Neural progenitor cell (in vitro differentiated cells): ENCODE data around the gene HMCN1. TPM values are rescaled to one million over a fixed set of nuclear protein-coding genes. Genes with fewer than 3 reads are reported as not detected.
A peak's percentile ranks its signal among the peaks of the same experiment; 100 is the strongest.

Experiments used
- DNase-seq: peaks from one replicate; pipeline ENCODE4 v3.0.0-alpha.2; 2016; ENCODE audit warnings: low spot score
- H2AFZ ChIP-seq: fragments of 200-600 bp; sonication (generic); replicated peaks from 2 replicates; pipeline ENCODE4 v1.6.1; 2016; ENCODE audit warnings: antibody characterized with exemption
- H3F3A ChIP-seq: fragments of 200-600 bp; sonication (generic); 2 replicates; pipeline ENCODE4 v1.6.1; 2016; ENCODE audit warnings: antibody characterized with exemption, low read depth
- H3K27ac ChIP-seq: fragments of 200-600 bp; sonication (generic); 2 replicates; pipeline ENCODE4 v1.5.1; 2016; ENCODE audit warnings: mild to moderate bottlenecking
- H3K27me3 ChIP-seq: fragments of 200-600 bp; sonication (generic); 2 replicates; pipeline ENCODE4 v1.6.1; 2016; ENCODE audit warnings: mild to moderate bottlenecking, moderate library complexity
- H3K36me3 ChIP-seq: fragments of 200-600 bp; sonication (generic); 2 replicates; pipeline ENCODE4 v1.5.1; 2016
- H3K4me1 ChIP-seq: fragments of 200-600 bp; sonication (generic); 2 replicates; pipeline ENCODE4 v1.6.1; 2016; ENCODE audit warnings: mixed run types
- H3K4me2 ChIP-seq: fragments of 200-600 bp; sonication (generic); 2 replicates; pipeline ENCODE4 v1.6.1; 2016
- H3K4me3 ChIP-seq: fragments of 200-600 bp; sonication (generic); 2 replicates; pipeline ENCODE4 v1.5.1; 2016
- H3K79me2 ChIP-seq: fragments of 200-600 bp; sonication (generic); 2 replicates; pipeline ENCODE4 v1.6.1; 2016; ENCODE audit warnings: low read depth
- H3K9ac ChIP-seq: fragments of 200-600 bp; sonication (generic); 2 replicates; pipeline ENCODE4 v1.6.1; 2016
- H3K9me3 ChIP-seq: fragments of 200-600 bp; sonication (generic); 2 replicates; pipeline ENCODE4 v1.5.1; 2016; ENCODE audit warnings: low read depth
- H4K20me1 ChIP-seq: fragments of 200-600 bp; sonication (generic); 2 replicates; pipeline ENCODE4 v1.6.1; 2016; ENCODE audit warnings: low read depth
- H3K27ac Mint-ChIP-seq: 3 replicates; pipeline ENCODE4 v1.8.0; 2021; ENCODE audit warnings: mixed read lengths
- H3K27me3 Mint-ChIP-seq: 2 replicates; pipeline ENCODE4 v1.8.0; 2022; ENCODE audit warnings: low read depth, mild to moderate bottlenecking, inconsistent platforms, moderate library complexity, mixed read lengths; ENCODE audit not compliant: insufficient read depth
- H3K36me3 Mint-ChIP-seq: 3 replicates; pipeline ENCODE4 v1.8.0; 2021; ENCODE audit warnings: mixed read lengths
- H3K4me1 Mint-ChIP-seq: 3 replicates; pipeline ENCODE4 v1.8.0; 2021; ENCODE audit warnings: mixed read lengths
- H3K4me3 Mint-ChIP-seq: 3 replicates; pipeline ENCODE4 v1.8.0; 2021; ENCODE audit warnings: mild to moderate bottlenecking, moderate library complexity, mixed read lengths
- H3K9me3 Mint-ChIP-seq: 3 replicates; pipeline ENCODE4 v1.8.0; 2020; ENCODE audit warnings: mixed read lengths
- EZH2 ChIP-seq: fragments of 200-600 bp; sonication (generic); IDR thresholded peaks from 2 replicates; pipeline ENCODE4 v1.6.1; 2017; ENCODE audit warnings: antibody characterized with exemption, mild to moderate bottlenecking, moderate library complexity
- EZH2phosphoT487 ChIP-seq: fragments of 200-600 bp; sonication (generic); IDR thresholded peaks from 2 replicates; pipeline ENCODE4 v1.6.1; 2017; ENCODE audit warnings: antibody characterized with exemption
- total RNA-seq: library from RNA; depleted of rRNA; stranded (reverse); fragments of >200 nt; gene quantifications from 2 replicates; pipeline ENCODE4 v1.2.3, GENCODE V29; 2015; ENCODE audit warnings: low replicate concordance
- TF ChIP-seq, protein P1 (sequence below): fragments of 200-600 bp; sonication (generic); IDR thresholded peaks from 2 replicates; pipeline ENCODE4 v1.5.1; 2017; ENCODE audit warnings: antibody characterized with exemption, mild to moderate bottlenecking

Gene HMCN1
- total RNA-seq, 1 donor from 2014 or later, result 26.4 TPM

DNA sequence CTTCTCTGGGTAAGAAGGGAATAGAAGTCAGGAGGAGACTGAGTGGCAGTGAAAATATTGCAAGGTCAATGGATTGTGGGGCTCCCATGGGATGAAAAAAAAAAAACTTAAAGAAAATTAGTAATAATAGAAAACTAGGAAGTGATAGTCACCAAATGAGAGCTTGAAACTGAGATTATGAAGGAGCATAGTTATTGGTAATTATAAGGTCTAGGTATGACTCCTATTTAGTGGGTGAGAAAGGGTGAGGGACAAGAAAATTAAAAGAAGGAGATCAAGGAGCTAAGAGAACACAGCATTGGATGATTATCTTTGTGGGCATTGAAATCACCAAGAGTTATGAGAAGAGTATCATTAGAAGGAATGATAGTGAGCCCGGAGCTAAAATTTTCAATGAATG is 339.5 kb downstream of the HMCN1 start:
- no peak overlapping the region for H2AFZ ChIP-seq
- no peak overlapping the region for H3K9ac ChIP-seq
- no peaks in the 10 kb centered on the region for H3K36me3 ChIP-seq
- peaks cover 2% of the 10 kb centered on the region for H3K4me1 Mint-ChIP-seq
- no peak for DNase-seq
- H3K27ac ChIP-seq, result no peak overlapping the region
- no peak overlapping the region for H3K27ac Mint-ChIP-seq
- no peaks in the 10 kb centered on the region for H3F3A ChIP-seq
- H3K4me2 ChIP-seq, result no peak overlapping the region
- H3K79me2 ChIP-seq, result no peaks in the 10 kb centered on the region
- H3K27me3 Mint-ChIP-seq, result peaks cover 3% of the 10 kb centered on the region
- H3K4me3 ChIP-seq, result no peak overlapping the region
- no peaks in the 10 kb centered on the region for H3K27me3 ChIP-seq
- no peak overlapping the region for H3K4me3 Mint-ChIP-seq
- no peaks in the 10 kb centered on the region for H4K20me1 ChIP-seq
- H3K4me1 ChIP-seq, result no peaks in the 10 kb centered on the region
- no peak for TF ChIP-seq EZH2
- TF ChIP-seq, protein P1, sequence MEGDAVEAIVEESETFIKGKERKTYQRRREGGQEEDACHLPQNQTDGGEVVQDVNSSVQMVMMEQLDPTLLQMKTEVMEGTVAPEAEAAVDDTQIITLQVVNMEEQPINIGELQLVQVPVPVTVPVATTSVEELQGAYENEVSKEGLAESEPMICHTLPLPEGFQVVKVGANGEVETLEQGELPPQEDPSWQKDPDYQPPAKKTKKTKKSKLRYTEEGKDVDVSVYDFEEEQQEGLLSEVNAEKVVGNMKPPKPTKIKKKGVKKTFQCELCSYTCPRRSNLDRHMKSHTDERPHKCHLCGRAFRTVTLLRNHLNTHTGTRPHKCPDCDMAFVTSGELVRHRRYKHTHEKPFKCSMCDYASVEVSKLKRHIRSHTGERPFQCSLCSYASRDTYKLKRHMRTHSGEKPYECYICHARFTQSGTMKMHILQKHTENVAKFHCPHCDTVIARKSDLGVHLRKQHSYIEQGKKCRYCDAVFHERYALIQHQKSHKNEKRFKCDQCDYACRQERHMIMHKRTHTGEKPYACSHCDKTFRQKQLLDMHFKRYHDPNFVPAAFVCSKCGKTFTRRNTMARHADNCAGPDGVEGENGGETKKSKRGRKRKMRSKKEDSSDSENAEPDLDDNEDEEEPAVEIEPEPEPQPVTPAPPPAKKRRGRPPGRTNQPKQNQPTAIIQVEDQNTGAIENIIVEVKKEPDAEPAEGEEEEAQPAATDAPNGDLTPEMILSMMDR, result no peak
- TF ChIP-seq EZH2phosphoT487, result no peak
- H3K36me3 Mint-ChIP-seq, result peaks cover 3% of the 10 kb centered on the region
- no peaks in the 10 kb centered on the region for H3K9me3 ChIP-seq
- H3K9me3 Mint-ChIP-seq, result no peaks in the 10 kb centered on the region

DNA sequence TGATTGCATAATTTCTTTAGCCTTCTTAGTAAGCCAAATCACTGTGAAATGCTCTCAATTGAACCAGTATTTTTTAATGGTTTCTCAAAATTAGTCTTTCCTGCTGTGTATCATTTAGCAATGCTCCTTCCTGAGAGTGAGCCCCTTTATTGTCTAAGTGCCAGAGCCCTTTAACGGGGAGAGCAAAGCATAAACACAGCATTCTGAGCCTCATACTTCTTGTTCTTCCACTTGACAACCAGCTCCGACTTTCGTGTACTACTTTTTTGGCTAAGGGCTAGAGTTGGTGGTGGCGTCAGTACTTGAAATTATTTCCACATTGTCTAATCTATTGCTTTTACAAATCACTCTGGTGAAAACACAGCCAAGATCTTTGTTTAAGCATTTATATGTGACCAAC is 341.8 kb downstream of the HMCN1 start:
- no peak for TF ChIP-seq EZH2
- no peak for TF ChIP-seq EZH2phosphoT487
- TF ChIP-seq, protein P1, result no peak
- Histone ChIP-seq H3K4me2 (no peak overlapping the region), H3K79me2 (no peaks in the 10 kb centered on the region), H3K9me3 (no peaks in the 10 kb centered on the region), H4K20me1 (no peaks in the 10 kb centered on the region), H3F3A (no peaks in the 10 kb centered on the region), H3K27me3 (no peaks in the 10 kb centered on the region), H3K9ac (no peak overlapping the region), H2AFZ (no peak overlapping the region), H3K36me3 (no peaks in the 10 kb centered on the region), H3K27ac (no peak overlapping the region), H3K4me3 (no peak overlapping the region), H3K4me1 (peaks cover 2% of the 10 kb centered on the region)
- Mint-ChIP-seq H3K27me3 (peaks cover 3% of the 10 kb centered on the region), H3K36me3 (peaks cover 3% of the 10 kb centered on the region), H3K27ac (peak overlapping the region; percentile 26), H3K4me1 (peaks cover 8% of the 10 kb centered on the region), H3K9me3 (no peaks in the 10 kb centered on the region), H3K4me3 (no peak overlapping the region)
- no peak for DNase-seq

DNA sequence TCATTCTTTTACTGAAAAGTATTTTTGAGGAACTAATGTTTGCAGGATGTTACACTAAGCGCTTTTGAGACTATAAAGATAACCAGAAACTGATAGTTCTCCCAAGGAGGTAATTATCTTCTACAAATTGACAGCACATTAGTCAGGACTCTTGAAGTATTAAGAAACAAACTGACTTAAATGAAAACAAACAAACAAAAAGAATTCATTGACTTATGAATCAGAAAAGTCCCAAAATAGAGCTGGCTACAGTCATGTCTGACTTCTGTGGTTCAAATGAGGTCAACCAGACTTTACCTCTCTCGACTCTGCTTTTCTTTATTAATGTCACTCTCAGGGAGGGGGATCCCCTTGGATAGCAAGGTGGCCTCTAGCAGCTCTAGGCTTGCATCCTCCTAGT is 344.1 kb downstream of the HMCN1 start:
- Histone ChIP-seq H3K4me2 (no peak overlapping the region), H4K20me1 (no peaks in the 10 kb centered on the region), H3K36me3 (no peaks in the 10 kb centered on the region), H3K79me2 (no peaks in the 10 kb centered on the region), H3F3A (no peaks in the 10 kb centered on the region), H3K27ac (no peak overlapping the region), H2AFZ (no peak overlapping the region), H3K9me3 (no peaks in the 10 kb centered on the region), H3K4me1 (peaks cover 10% of the 10 kb centered on the region), H3K4me3 (no peak overlapping the region), H3K9ac (no peak overlapping the region), H3K27me3 (no peaks in the 10 kb centered on the region)
- no peak overlapping the region for H3K4me3 Mint-ChIP-seq
- no peak for DNase-seq
- H3K9me3 Mint-ChIP-seq, result no peaks in the 10 kb centered on the region
- peaks cover 3% of the 10 kb centered on the region for H3K27me3 Mint-ChIP-seq
- peaks cover 21% of the 10 kb centered on the region for H3K4me1 Mint-ChIP-seq
- TF ChIP-seq EZH2phosphoT487, result no peak
- TF ChIP-seq, protein P1, result no peak
- TF ChIP-seq EZH2, result no peak
- peaks cover 3% of the 10 kb centered on the region for H3K36me3 Mint-ChIP-seq
- peak overlapping the region; percentile 10 for H3K27ac Mint-ChIP-seq
